ENCODE data around the gene CNOT6.

- no peak for TF ChIP-seq CTCF (IDR thresholded peaks at IDR 0.05)
- TF ChIP-seq EZH2 (IDR thresholded peaks at IDR 0.05), result no peak
- no peak for TF ChIP-seq EZH2phosphoT487 (IDR thresholded peaks at IDR 0.05)
These were observed 2.7 kb upstream of the CNOT6 start for GRCh38 chr5:180491496-180491895.
